A549 (cell line): ENCODE results near the gene RNF144A. TPM values are rescaled to one million over a fixed set of nuclear protein-coding genes. Genes with fewer than 3 reads are reported as not detected.
"Not testable (repeated sequence)": the region's sequence is repeated elsewhere in the genome, so short reads cannot be mapped to it uniquely, and the experiment has no call there.

Experiments used
- ATAC-seq, 2 experiments: fragments of 200-7000 bp in 1 of 2; fragments of >200 bp in 1 of 2; cut with Nextera tagmentation in 1 of 2; cut with Tn5 transposase in 1 of 2; 3 replicates each; pipeline versions ENCODE4 v1.8.0 to v1.9.1; 2018 to 2020; ENCODE audit warnings: mild to moderate bottlenecking in 1 of 2, moderate library complexity in 1 of 2
- CTCF ChIA-PET: fragments of 300-600 bp; sonication (Branson Sonifier 250); formaldehyde crosslinking; extraction: SDS; loops from one replicate; lab custom pipeline; 2021; ENCODE audit warnings: antibody characterized with exemption, inconsistent platforms; lab: Yijun Ruan, JAX
- POLR2A ChIA-PET: fragments of 350-600 bp; formaldehyde crosslinking; extraction: SDS; loops from one replicate; lab custom pipeline; 2021; ENCODE audit warnings: antibody characterized with exemption, inconsistent platforms; lab: Yijun Ruan, JAX
- DNase-seq, 2 experiments: peaks; one replicate each; pipeline versions ENCODE4 v3.0.0 to v3.0.0-alpha.2; 2011 to 2016; ENCODE audit warnings: low read depth in 1 of 2, low spot score in 1 of 2
- FAIRE-seq: peaks from 2 replicates; lab custom pipeline; 2011; peaks lifted over from hg19 to GRCh38; lab: Jason Lieb, UNC
- H3K27ac ChIP-seq, 2 experiments: fragments of >200 bp; sonication (Bioruptor Twin); formaldehyde crosslinking; 3 replicates each; pipeline ENCODE4 v1.5.1; 2016 to 2017
- H3K4me1 ChIP-seq: fragments of >200 bp; sonication (Bioruptor Twin); formaldehyde crosslinking; 3 replicates; pipeline ENCODE4 v1.6.1; 2016
- H3K4me2 ChIP-seq: fragments of >200 bp; sonication (Bioruptor Twin); formaldehyde crosslinking; 3 replicates; pipeline ENCODE4 v1.6.1; 2016
- H3K4me3 ChIP-seq: fragments of >200 bp; sonication (Bioruptor Twin); formaldehyde crosslinking; 3 replicates; pipeline ENCODE4 v1.5.1; 2016
- H3K9me3 ChIP-seq: fragments of >200 bp; sonication (Bioruptor Twin); formaldehyde crosslinking; 3 replicates; pipeline ENCODE4 v1.6.1; 2016
- ATOH8 ChIP-seq: fragments of 250-450 bp; sonication (Bioruptor Pico); IDR thresholded peaks from 2 replicates; pipeline ENCODE4 v1.5.0; 2020; ENCODE audit warnings: low read depth, mild to moderate bottlenecking, moderate library complexity
- CBX8 ChIP-seq: fragments of 200-600 bp; sonication (generic); IDR thresholded peaks from 2 replicates; pipeline ENCODE4 v1.6.1; 2016
- CHD2 ChIP-seq: fragments of 150-350 bp; IDR thresholded peaks from 2 replicates; pipeline ENCODE4 v1.6.1; 2014; ENCODE audit warnings: low read length; ENCODE audit not compliant: partially characterized antibody
- EHF ChIP-seq: fragments of 250-450 bp; sonication (Bioruptor Pico); IDR thresholded peaks from 2 replicates; pipeline ENCODE4 v1.5.0; 2020; ENCODE audit warnings: mild to moderate bottlenecking
- ELK1 ChIP-seq: fragments of 150-350 bp; IDR thresholded peaks from 2 replicates; pipeline ENCODE4 v1.6.1; 2014; ENCODE audit warnings: low read depth, mild to moderate bottlenecking, low read length
- ESRRA ChIP-seq: fragments of 150-350 bp; IDR thresholded peaks from 2 replicates; pipeline ENCODE4 v1.6.1; 2014; ENCODE audit warnings: mild to moderate bottlenecking, low read length, borderline replicate concordance
- GATA3 ChIP-seq: IDR thresholded peaks from 2 replicates; pipeline ENCODE4 v1.6.1; 2012; ENCODE audit warnings: borderline replicate concordance
- HEYL ChIP-seq: fragments of 250-450 bp; sonication (Bioruptor Pico); IDR thresholded peaks from 2 replicates; pipeline ENCODE4 v1.8.0; 2021; ENCODE audit warnings: mild to moderate bottlenecking, moderate library complexity
- HOXB13 ChIP-seq: fragments of 250-450 bp; sonication (Bioruptor Pico); IDR thresholded peaks from 2 replicates; pipeline ENCODE4 v1.5.0; 2020; ENCODE audit warnings: low read depth, mild to moderate bottlenecking, moderate library complexity
- JUNB ChIP-seq: fragments of >200 bp; sonication (Bioruptor Twin); formaldehyde crosslinking; IDR thresholded peaks from 2 replicates; pipeline ENCODE4 v1.6.1; 2016
- POLR2A ChIP-seq: IDR thresholded peaks from 2 replicates; pipeline ENCODE4 v1.6.1; 2012; ENCODE audit warnings: mild to moderate bottlenecking, low read length
- POLR2AphosphoS2 ChIP-seq: conservative IDR thresholded peaks from 2 replicates; pipeline ENCODE4 v1.6.1; 2012; ENCODE audit warnings: low read length, improper control_type of control experiment, inconsistent platforms
- RCOR1 ChIP-seq: fragments of 150-350 bp; IDR thresholded peaks from 2 replicates; pipeline ENCODE4 v1.6.1; 2014; ENCODE audit warnings: antibody characterized with exemption, low read length, low read depth
- RFX5 ChIP-seq: fragments of 450-650 bp; IDR thresholded peaks from 2 replicates; pipeline ENCODE4 v1.7.1; 2014; ENCODE audit warnings: antibody characterized with exemption, mild to moderate bottlenecking, moderate library complexity
- ZNF302 ChIP-seq: fragments of 250-450 bp; sonication (Bioruptor Pico); IDR thresholded peaks from 2 replicates; pipeline ENCODE4 v1.9.0; 2021; ENCODE audit warnings: inconsistent platforms, mild to moderate bottlenecking, moderate library complexity
- ZSCAN20 ChIP-seq: fragments of 250-450 bp; sonication (Bioruptor Pico); IDR thresholded peaks from 2 replicates; pipeline ENCODE4 v1.8.0; 2022; ENCODE audit warnings: mild to moderate bottlenecking, moderate library complexity
- WGBS: methylation state at CpG from one replicate; pipeline ENCODE4 v1.1.6; 2017; ENCODE audit errors: missing lambda C conversion rate; 5-methylcytosine and 5-hydroxymethylcytosine counted together
- polyA plus RNA-seq, 4 experiments: library from polyadenylated mRNA; depleted of rRNA in 3 of 4; stranded (reverse); fragments of >200 nt; fragmentation: RNase III in 1 of 4; extraction: RNeasy Plus Mini Kit Qiagen cat#74134 plus additional on column Dnase treatment in 1 of 4; gene quantifications; 2 replicates in 3 of 4; 3 replicates in 1 of 4; pipeline ENCODE4 v1.2.3, GENCODE V29; 2011 to 2017

Gene RNF144A
- polyA plus RNA-seq, 2 of the 4 experiments (the other 2 are of a cell fraction) = 4.4 to 9.6 TPM

GRCh38 chr2:6934758-6935651, 17.8 kb downstream of the RNF144A start:
- 82% methylated on average over 11 of the region's 11 CpGs for WGBS
- H3K4me1 ChIP-seq = no peaks in the 10 kb centered on the region
- FAIRE-seq = no peak
- H3K4me3 ChIP-seq = no peak overlapping the region
- ChIA-PET CTCF (interaction anchor here (1.1 kb wide), 1 partner anchor 18 kb away, joined by 3 read pairs; no protein-coding TSS in a partner anchor), POLR2A (no interaction called here)
- TF ChIP-seq ESRRA (no peak), GATA3 (no peak), CBX8 (no peak), POLR2A (no peak), EHF (CRISPR knock-in tag) (no peak), ATOH8 (no peak)
- no peak for ATAC-seq
- no peak overlapping the region for H3K4me2 ChIP-seq
- DNase-seq = no peak
- no peak overlapping the region for H3K27ac ChIP-seq
- no peaks in the 10 kb centered on the region for H3K9me3 ChIP-seq

- H3K4me3 ChIP-seq, DNase-seq, ATAC-seq, H3K27ac ChIP-seq, FAIRE-seq, H3K4me1 ChIP-seq, H3K9me3 ChIP-seq, H3K4me2 ChIP-seq, POLR2A ChIA-PET: not testable (repeated sequence)
- CTCF ChIA-PET = interaction anchor here (0.7 to 1.1 kb wide), 2 partner anchors 19 to 23 kb away, joined by 3 read pairs; no protein-coding TSS in a partner anchor
- 73% methylated on average over 4 of the region's 4 CpGs for WGBS
Measured at GRCh38 chr2:6935652-6936020, 18.4 kb downstream of the RNF144A start.

GRCh38 chr2:6937157-6937556, 19.9 kb downstream of the RNF144A start:
- H3K4me3 ChIP-seq = no peak overlapping the region
- no peak overlapping the region for H3K27ac ChIP-seq
- H3K9me3 ChIP-seq = no peaks in the 10 kb centered on the region
- TF ChIP-seq CHD2 = no peak
- ChIA-PET POLR2A (no interaction called here), CTCF (interaction anchor here (2.2 kb wide), 1 partner anchor 20 kb away, joined by 7 read pairs; the partner anchor contains the start of gene RNF144A)
- WGBS = 77% methylated on average over 2 of the region's 2 CpGs
- ATAC-seq = no peak
- no peak for DNase-seq
- H3K4me1 ChIP-seq = no peaks in the 10 kb centered on the region
- no peak for FAIRE-seq
- H3K4me2 ChIP-seq = no peak overlapping the region

GRCh38 chr2:6937582-6937981, 20.4 kb downstream of the RNF144A start:
- DNase-seq (no peak), ATAC-seq (no peak), FAIRE-seq (no peak)
- no peaks in the 10 kb centered on the region for H3K4me1 ChIP-seq
- H3K4me2 ChIP-seq = no peak overlapping the region
- no peak overlapping the region for H3K4me3 ChIP-seq
- TF ChIP-seq HOXB13 (CRISPR knock-in tag) (no peak), POLR2AphosphoS2 (no peak), ZSCAN20 (CRISPR knock-in tag) (no peak), GATA3 (no peak), POLR2A (no peak), ZNF302 (CRISPR knock-in tag) (no peak), RCOR1 (no peak), HEYL (CRISPR knock-in tag) (no peak), CBX8 (no peak)
- no peak overlapping the region for H3K27ac ChIP-seq
- no peaks in the 10 kb centered on the region for H3K9me3 ChIP-seq
- CTCF ChIA-PET = interaction anchor here (2.2 kb wide), 1 partner anchor 20 kb away, joined by 7 read pairs; the partner anchor contains the start of gene RNF144A
- WGBS = 74% methylated on average over 4 of the region's 4 CpGs
- POLR2A ChIA-PET = no interaction called here

- Histone ChIP-seq H3K4me2 (no peak overlapping the region), H3K9me3 (no peaks in the 10 kb centered on the region), H3K4me1 (no peaks in the 10 kb centered on the region), H3K4me3 (no peak overlapping the region), H3K27ac (no peak overlapping the region)
- FAIRE-seq (no peak), ATAC-seq (no peak), DNase-seq (no peak)
- ChIA-PET POLR2A (no interaction called here), CTCF (interaction anchor here (0.6 to 1.1 kb wide), 4 partner anchors 17 to 74 kb away, joined by 3 read pairs; partner anchors contain the start of gene RNF144A)
- WGBS = 24% methylated on average over 2 of the region's 2 CpGs
- TF ChIP-seq GATA3 = no peak
- no peak for TF ChIP-seq CBX8
- no peak for TF ChIP-seq ELK1
- no peak for TF ChIP-seq RFX5
- no peak for TF ChIP-seq JUNB
- TF ChIP-seq ZNF302 (CRISPR knock-in tag) = no peak
Measured at GRCh38 chr2:6939071-6939470, 21.9 kb downstream of the RNF144A start.
